SK-N-SH treated with all-trans-retinoic acid at 6 μM for 48 hours (cell line): ENCODE measurements around the gene TRIM69.
A peak's percentile ranks its signal among the peaks of the same experiment; 100 is the strongest.
"Not testable (repeated sequence)": the region's sequence is repeated elsewhere in the genome, so short reads cannot be mapped to it uniquely, and the experiment has no call there.

ENCODE experiments used
- ATAC-seq: fragments of 200-7000 bp; cut with Tn5 transposase; 3 replicates; pipeline ENCODE4 v1.9.1; 2020; ENCODE audit warnings: mild to moderate bottlenecking, moderate library complexity
- ARNTL ChIP-seq: fragments of 450-650 bp; formaldehyde crosslinking; IDR thresholded peaks from 2 replicates; pipeline ENCODE4 v1.5.0; 2020; ENCODE audit warnings: low read depth, mild to moderate bottlenecking, moderate library complexity, borderline replicate concordance
- BACH2 ChIP-seq: fragments of 250-450 bp; sonication (Bioruptor Pico); IDR thresholded peaks from 2 replicates; pipeline ENCODE4 v1.9.0; 2021; ENCODE audit warnings: mild to moderate bottlenecking, borderline replicate concordance
- CREB5 ChIP-seq: fragments of 250-450 bp; sonication (Bioruptor Pico); IDR thresholded peaks from 2 replicates; pipeline ENCODE4 v1.5.1; 2020; ENCODE audit warnings: low read depth, mild to moderate bottlenecking, moderate library complexity
- CSDC2 ChIP-seq: fragments of 250-450 bp; sonication (Bioruptor Pico); IDR thresholded peaks from 2 replicates; pipeline ENCODE4 v1.5.0; 2020; ENCODE audit warnings: mild to moderate bottlenecking, moderate library complexity
- CSRNP3 ChIP-seq: fragments of 250-450 bp; sonication (Bioruptor Pico); IDR thresholded peaks from 2 replicates; pipeline ENCODE4 v1.5.1; 2021; ENCODE audit warnings: mild to moderate bottlenecking, moderate library complexity
- ESRRG ChIP-seq: fragments of 250-450 bp; sonication (Bioruptor Pico); IDR thresholded peaks from 2 replicates; pipeline ENCODE4 v1.6.1; 2021; ENCODE audit warnings: mild to moderate bottlenecking
- GLIS3 ChIP-seq: fragments of 250-450 bp; sonication (Bioruptor Pico); IDR thresholded peaks from 2 replicates; pipeline ENCODE4 v1.5.0; 2020; ENCODE audit warnings: mild to moderate bottlenecking, moderate library complexity
- ISL1 ChIP-seq: fragments of 250-450 bp; sonication (Bioruptor Pico); IDR thresholded peaks from 2 replicates; pipeline ENCODE4 v2.1.2; 2022; ENCODE audit warnings: mild to moderate bottlenecking, moderate library complexity
- OSR1 ChIP-seq: fragments of 250-450 bp; sonication (Bioruptor Pico); IDR thresholded peaks from 2 replicates; pipeline ENCODE4 v1.8.0; 2022; ENCODE audit warnings: moderate library complexity, mild to moderate bottlenecking, inconsistent platforms
- PATZ1 ChIP-seq: fragments of 250-450 bp; sonication (Bioruptor Pico); IDR thresholded peaks from 2 replicates; pipeline ENCODE4 v1.8.0; 2020; ENCODE audit warnings: mild to moderate bottlenecking, moderate library complexity, borderline replicate concordance
- PPARA ChIP-seq: fragments of 250-450 bp; sonication (Bioruptor Pico); IDR thresholded peaks from 2 replicates; pipeline ENCODE4 v1.5.0; 2020; ENCODE audit warnings: mild to moderate bottlenecking, borderline replicate concordance
- RARB ChIP-seq: fragments of 250-450 bp; sonication (Bioruptor Pico); IDR thresholded peaks from 2 replicates; pipeline ENCODE4 v1.8.0; 2021; ENCODE audit warnings: mild to moderate bottlenecking, moderate library complexity
- SNAI2 ChIP-seq: fragments of 250-450 bp; sonication (Bioruptor Pico); IDR thresholded peaks from 2 replicates; pipeline ENCODE4 v1.5.0; 2020; ENCODE audit warnings: mild to moderate bottlenecking, moderate library complexity
- TCF4 ChIP-seq: fragments of 250-450 bp; sonication (Bioruptor Pico); IDR thresholded peaks from 2 replicates; pipeline ENCODE4 v1.8.0; 2021; ENCODE audit warnings: mild to moderate bottlenecking, moderate library complexity, borderline replicate concordance
- TSHZ2 ChIP-seq: fragments of 250-450 bp; sonication (Bioruptor Pico); IDR thresholded peaks from 2 replicates; pipeline ENCODE4 v1.5.0; 2020; ENCODE audit warnings: mild to moderate bottlenecking, moderate library complexity
- ZC3H10 ChIP-seq: fragments of 250-450 bp; sonication (Bioruptor Pico); IDR thresholded peaks from 2 replicates; pipeline ENCODE4 v1.5.1; 2021; ENCODE audit warnings: mild to moderate bottlenecking, moderate library complexity
- ZFP3 ChIP-seq: fragments of 250-450 bp; sonication (Bioruptor Pico); IDR thresholded peaks from 2 replicates; pipeline ENCODE4 v1.5.0; 2020; ENCODE audit warnings: mild to moderate bottlenecking, moderate library complexity
- ZFP30 ChIP-seq: fragments of 450-650 bp; formaldehyde crosslinking; IDR thresholded peaks from 2 replicates; pipeline ENCODE4 v1.5.0; 2022; ENCODE audit warnings: mild to moderate bottlenecking, moderate library complexity
- ZNF565 ChIP-seq: fragments of 450-650 bp; formaldehyde crosslinking; conservative IDR thresholded peaks from 2 replicates; pipeline ENCODE4 v1.5.0; 2020; ENCODE audit warnings: low read depth, mild to moderate bottlenecking, moderate library complexity

TRIM69 gene

GRCh38 chr15:44738340-44738984 is 2.1 kb downstream of the TRIM69 start:
- peak; percentile 40; the same call in 2 of the 3 replicates for ATAC-seq
- TF ChIP-seq SNAI2 (CRISPR knock-in tag) = no peak
- no peak for TF ChIP-seq CREB5 (CRISPR knock-in tag)
- no peak for TF ChIP-seq BACH2
- TF ChIP-seq ISL1 (CRISPR knock-in tag) = no peak
- TF ChIP-seq GLIS3 (CRISPR knock-in tag) = no peak
- no peak for TF ChIP-seq ARNTL (CRISPR knock-in tag)
- TF ChIP-seq TSHZ2 (CRISPR knock-in tag) = no peak
- no peak for TF ChIP-seq PATZ1 (CRISPR knock-in tag)
- TF ChIP-seq CSDC2 (CRISPR knock-in tag) = no peak
- no peak for TF ChIP-seq ZFP3 (CRISPR knock-in tag)
- TF ChIP-seq ZC3H10 (CRISPR knock-in tag) = no peak
- no peak for TF ChIP-seq ESRRG (CRISPR knock-in tag)
- no peak for TF ChIP-seq CSRNP3 (CRISPR knock-in tag)
- TF ChIP-seq RARB (CRISPR knock-in tag) = no peak
- TF ChIP-seq OSR1 = no peak

GRCh38 chr15:44739222-44739847 is 3.0 kb downstream of the TRIM69 start:
- not testable (repeated sequence) for ATAC-seq

GRCh38 chr15:44743454-44743853 is 7.1 kb downstream of the TRIM69 start:
- ATAC-seq = not testable (repeated sequence)

- TF ChIP-seq RARB (CRISPR knock-in tag) = no peak
- TF ChIP-seq BACH2 = no peak
- no peak for TF ChIP-seq ZFP30
- TF ChIP-seq CREB5 (CRISPR knock-in tag) = no peak
- TF ChIP-seq OSR1 = no peak
- no peak for TF ChIP-seq ZNF565 (CRISPR knock-in tag)
- TF ChIP-seq ESRRG (CRISPR knock-in tag) = no peak
- no peak for TF ChIP-seq TCF4 (CRISPR knock-in tag)
- no peak for TF ChIP-seq PPARA (CRISPR knock-in tag)
- ATAC-seq = no peak
These were observed 17.0 kb downstream of the TRIM69 start for GRCh38 chr15:44753345-44753744.
